ENCODE results near the gene B3GALT2. TPM values are rescaled to one million over a fixed set of nuclear protein-coding genes. Genes with fewer than 3 reads are reported as not detected.
A peak's percentile ranks its signal among the peaks of the same experiment; 100 is the strongest.

B3GALT2 gene
- total and polyA plus RNA-seq, 12 donors, result 19.0 to 102 (median 49.3) TPM

DNA sequence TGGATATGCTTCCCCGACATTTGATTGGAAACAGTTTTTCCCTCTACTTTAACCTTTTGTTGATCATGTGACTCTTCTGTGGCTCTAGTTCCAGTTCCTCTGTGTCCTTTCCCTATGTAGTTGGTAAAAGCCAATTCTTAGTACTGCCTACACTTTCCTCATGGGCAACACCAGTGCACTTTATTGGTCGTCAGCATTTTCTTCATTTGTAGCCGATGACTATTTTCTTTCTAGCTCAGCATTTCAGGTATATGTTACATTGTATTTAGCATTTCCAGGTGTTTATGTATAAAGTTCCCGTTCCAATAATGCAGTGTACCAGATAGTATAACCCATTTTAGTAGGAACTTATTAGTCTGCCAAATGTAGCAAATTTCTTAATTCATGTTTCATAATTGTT, 27.6 kb upstream of the B3GALT2 start:
- Histone ChIP-seq H3K4me1 (peaks cover 0 to 21% (median 9%) of the 10 kb centered on the region in 9 donors), H3K27me3 (no peaks in the 10 kb centered on the region), H3K27ac (no peak overlapping the region), H3K9me3 (peaks cover 0 to 6% (median 0%) of the 10 kb centered on the region in 11 donors), H3K36me3 (peaks cover 0 to 66% (median 7%) of the 10 kb centered on the region in 9 donors), H3K4me3 (no peak overlapping the region)
- 97 to 99% methylated on average over 4 of the region's 4 CpGs for WGBS, 2 donors
- TF ChIP-seq, protein P1, sequence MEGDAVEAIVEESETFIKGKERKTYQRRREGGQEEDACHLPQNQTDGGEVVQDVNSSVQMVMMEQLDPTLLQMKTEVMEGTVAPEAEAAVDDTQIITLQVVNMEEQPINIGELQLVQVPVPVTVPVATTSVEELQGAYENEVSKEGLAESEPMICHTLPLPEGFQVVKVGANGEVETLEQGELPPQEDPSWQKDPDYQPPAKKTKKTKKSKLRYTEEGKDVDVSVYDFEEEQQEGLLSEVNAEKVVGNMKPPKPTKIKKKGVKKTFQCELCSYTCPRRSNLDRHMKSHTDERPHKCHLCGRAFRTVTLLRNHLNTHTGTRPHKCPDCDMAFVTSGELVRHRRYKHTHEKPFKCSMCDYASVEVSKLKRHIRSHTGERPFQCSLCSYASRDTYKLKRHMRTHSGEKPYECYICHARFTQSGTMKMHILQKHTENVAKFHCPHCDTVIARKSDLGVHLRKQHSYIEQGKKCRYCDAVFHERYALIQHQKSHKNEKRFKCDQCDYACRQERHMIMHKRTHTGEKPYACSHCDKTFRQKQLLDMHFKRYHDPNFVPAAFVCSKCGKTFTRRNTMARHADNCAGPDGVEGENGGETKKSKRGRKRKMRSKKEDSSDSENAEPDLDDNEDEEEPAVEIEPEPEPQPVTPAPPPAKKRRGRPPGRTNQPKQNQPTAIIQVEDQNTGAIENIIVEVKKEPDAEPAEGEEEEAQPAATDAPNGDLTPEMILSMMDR (IDR thresholded peaks at IDR 0.05), result no peak
- intact Hi-C loops (cut with DNase I), result no loop called here
- ATAC-seq (no peak), DNase-seq (no peak)

DNA sequence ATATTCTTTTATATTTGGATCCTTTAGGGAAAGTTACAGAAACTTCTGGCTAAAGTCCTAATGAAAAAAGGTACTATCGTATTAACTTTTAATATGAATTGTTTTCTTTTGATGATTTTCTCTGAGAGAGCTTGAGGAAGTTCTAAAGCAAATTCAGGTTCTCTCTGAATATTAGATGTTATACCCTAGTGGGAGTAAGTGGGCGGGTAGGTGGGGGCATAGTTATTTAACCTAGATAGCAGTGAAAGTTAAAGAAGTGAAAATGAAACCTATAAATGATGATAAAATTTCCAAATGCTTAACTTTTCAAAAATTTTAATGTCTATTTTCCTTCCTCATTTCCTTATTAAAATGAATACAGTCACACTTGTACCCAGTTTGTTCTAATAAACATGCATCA, 26.2 kb upstream of the B3GALT2 start:
- TF ChIP-seq, protein P1 (IDR thresholded peaks at IDR 0.05), result no peak
- Histone ChIP-seq H3K36me3 (peaks cover 0 to 57% (median 7%) of the 10 kb centered on the region in 9 donors), H3K9me3 (peaks cover 0 to 11% (median 0%) of the 10 kb centered on the region in 11 donors), H3K27ac (no peak overlapping the region), H3K4me1 (peaks cover 0 to 21% (median 9%) of the 10 kb centered on the region in 9 donors), H3K4me3 (no peak overlapping the region), H3K27me3 (no peaks in the 10 kb centered on the region)
- DNase-seq, result no peak
- 99% methylated on average over 2 of the region's 2 CpGs for WGBS, 2 donors
- intact Hi-C loops (cut with DNase I), result no loop called here
- no peak for ATAC-seq

DNA sequence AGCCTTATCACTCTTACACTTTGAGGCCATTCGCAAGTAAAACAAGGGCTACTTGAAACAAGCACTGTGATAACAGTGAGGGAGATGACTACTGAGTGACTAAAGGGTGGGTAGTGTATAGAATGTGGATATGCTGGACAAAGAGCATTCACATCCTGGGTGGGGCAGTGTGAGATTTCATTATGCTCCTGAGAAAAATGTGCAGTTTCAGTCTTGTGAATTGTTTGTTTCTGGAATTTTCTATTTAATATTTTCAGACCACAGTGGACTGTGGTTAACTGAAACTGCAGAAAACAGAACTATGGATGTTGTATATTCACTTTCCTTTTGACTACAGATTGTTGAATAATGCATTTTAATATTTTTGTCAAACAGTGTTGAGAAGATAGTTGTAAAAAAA, 25.1 kb upstream of the B3GALT2 start:
- WGBS, 2 donors, result 32 to 41% methylated on average over 1 of the region's 1 CpG
- H3K4me1 ChIP-seq, result peaks cover 0 to 21% (median 9%) of the 10 kb centered on the region in 9 donors
- TF ChIP-seq, protein P1 (IDR thresholded peaks at IDR 0.05), result no peak
- H3K36me3 ChIP-seq, result peaks cover 0 to 68% (median 7%) of the 10 kb centered on the region in 9 donors
- no peak for DNase-seq
- peaks cover 0 to 22% (median 8%) of the 10 kb centered on the region in 11 donors for H3K9me3 ChIP-seq
- H3K27ac ChIP-seq, result peak overlapping the region in 1 of 10 donors; percentile 28
- no peaks in the 10 kb centered on the region for H3K27me3 ChIP-seq
- no peak overlapping the region for H3K4me3 ChIP-seq
- no peak for ATAC-seq
- intact Hi-C loops (cut with DNase I), result no loop called here

DNA sequence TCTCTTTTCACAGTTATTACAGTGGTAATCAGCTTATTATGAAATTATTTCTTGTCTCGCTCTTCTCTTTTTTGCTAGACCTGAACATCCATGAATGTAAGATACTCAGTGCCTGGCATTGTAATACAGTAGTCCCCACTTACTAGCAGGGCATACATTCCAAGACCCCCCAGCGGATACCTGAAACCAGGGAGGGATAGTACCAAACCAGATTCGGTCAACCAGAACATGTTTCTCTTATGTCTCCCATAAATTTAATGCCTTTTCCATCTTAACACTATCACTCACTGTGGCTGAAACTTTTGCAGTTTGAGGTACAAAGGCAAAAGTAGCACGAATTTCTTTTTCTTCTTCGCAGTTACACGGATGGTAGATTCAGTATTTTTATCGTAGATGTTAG, 24.6 kb upstream of the B3GALT2 start:
- intact Hi-C loops (cut with DNase I), result no loop called here
- DNase-seq, result no peak

More for the DNA sequence above, 24.6 kb upstream of the B3GALT2 start:
- Histone ChIP-seq H3K4me3 (no peak overlapping the region), H3K36me3 (peaks cover 0 to 71% (median 7%) of the 10 kb centered on the region in 9 donors), H3K27ac (no peak overlapping the region), H3K27me3 (no peaks in the 10 kb centered on the region), H3K9me3 (peaks cover 0 to 28% (median 8%) of the 10 kb centered on the region in 11 donors), H3K4me1 (peaks cover 0 to 21% (median 9%) of the 10 kb centered on the region in 9 donors)
- WGBS, 2 donors, result 96 to 97% methylated on average over 7 of the region's 7 CpGs
- ATAC-seq, result no peak
- TF ChIP-seq, protein P1 (IDR thresholded peaks at IDR 0.05), result no peak
